Chondrocyte (in vitro differentiated cells): ENCODE data around the gene PTH1R. TPM values are rescaled to one million over a fixed set of nuclear protein-coding genes. Genes with fewer than 3 reads are reported as not detected.

Experiments used
- DNase-seq: peaks from one replicate; pipeline ENCODE4 v3.0.0; 2021; ENCODE audit warnings: mixed read lengths, low spot score
- H3K27ac Mint-ChIP-seq: one replicate; pipeline ENCODE4 v1.8.0; 2021; ENCODE audit warnings: mild to moderate bottlenecking, moderate library complexity, mixed read lengths; ENCODE audit not compliant: unreplicated experiment
- H3K27me3 Mint-ChIP-seq: 2 replicates; pipeline ENCODE4 v1.8.0; 2021; ENCODE audit warnings: low read depth, mixed read lengths
- H3K36me3 Mint-ChIP-seq: 2 replicates; pipeline ENCODE4 v1.8.0; 2021; ENCODE audit warnings: low read depth, mixed read lengths
- H3K4me1 Mint-ChIP-seq: 2 replicates; pipeline ENCODE4 v1.8.0; 2021; ENCODE audit warnings: low read depth, mild to moderate bottlenecking, mixed read lengths
- H3K4me3 Mint-ChIP-seq: one replicate; pipeline ENCODE4 v1.8.0; 2021; ENCODE audit warnings: mild to moderate bottlenecking, moderate library complexity, mixed read lengths; ENCODE audit not compliant: unreplicated experiment
- H3K9me3 Mint-ChIP-seq: 2 replicates; pipeline ENCODE4 v1.8.0; 2021; ENCODE audit warnings: low read depth, mixed read lengths
- total RNA-seq: library from RNA; stranded (reverse); gene quantifications from 3 replicates; pipeline ENCODE4 v1.2.1, GENCODE V29; 2021
- TF ChIP-seq, protein P1 (sequence below): fragments of 200-600 bp; sonication (generic); IDR thresholded peaks from 2 replicates; pipeline ENCODE4 v1.5.0; 2021; ENCODE audit warnings: antibody characterized with exemption, mild to moderate bottlenecking, moderate library complexity

The PTH1R gene
- total RNA-seq, 1 donor from 2014 or later = 3.1 TPM

DNA sequence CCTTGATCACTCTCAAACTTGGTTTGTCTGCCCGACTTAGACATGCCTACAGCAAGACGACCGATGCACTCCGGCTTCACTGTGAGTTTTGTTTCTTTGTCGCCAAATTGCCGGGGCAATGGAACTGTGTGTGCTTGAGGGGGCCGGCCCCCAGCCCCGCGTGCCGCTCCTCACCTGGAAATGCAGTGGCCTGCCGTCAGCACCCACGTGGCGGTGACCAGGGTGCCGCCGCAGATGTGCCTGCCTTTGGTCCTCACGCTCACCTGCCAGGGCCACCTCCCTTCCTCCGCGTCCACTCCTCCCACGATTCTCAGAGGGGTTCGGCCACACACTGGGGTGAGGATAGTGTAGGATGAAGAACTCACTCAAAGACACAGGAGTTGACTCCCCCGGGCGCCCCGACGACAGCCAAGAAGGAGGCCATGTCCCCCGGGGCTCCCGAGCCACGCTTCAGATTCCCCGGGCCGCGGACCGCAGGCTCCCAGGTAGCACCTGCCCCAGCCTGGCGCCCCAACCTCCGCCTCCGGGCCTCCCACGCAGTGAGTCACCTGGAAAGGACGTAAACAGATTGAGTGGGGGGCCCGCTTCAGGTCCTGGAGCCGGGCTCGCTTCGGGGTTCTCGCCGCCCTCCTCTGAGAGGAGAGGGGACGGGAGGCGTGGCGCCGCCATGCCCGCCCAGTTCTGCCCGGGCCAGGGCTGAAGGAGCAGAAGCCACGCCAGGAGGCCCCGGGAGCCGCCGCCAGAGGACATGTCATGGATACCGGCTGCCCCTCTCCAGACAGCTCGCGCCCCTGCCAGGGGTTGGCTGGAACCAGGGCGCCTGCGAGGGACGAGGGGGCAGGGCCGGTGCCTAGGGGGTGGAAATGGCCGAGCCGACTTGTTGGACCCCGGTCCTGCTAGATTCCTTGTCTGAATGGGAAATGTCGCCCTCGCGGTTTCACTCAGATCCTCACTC lies 43.9 kb upstream of the PTH1R start:
- peaks cover 19% of the 10 kb centered on the region for H3K9me3 Mint-ChIP-seq
- H3K4me3 Mint-ChIP-seq = no peak overlapping the region
- peaks cover 16% of the 10 kb centered on the region for H3K27me3 Mint-ChIP-seq
- DNase-seq = no peak
- peaks cover 7% of the 10 kb centered on the region for H3K36me3 Mint-ChIP-seq
- no peaks in the 10 kb centered on the region for H3K4me1 Mint-ChIP-seq
- H3K27ac Mint-ChIP-seq = no peak overlapping the region
- TF ChIP-seq, protein P1, sequence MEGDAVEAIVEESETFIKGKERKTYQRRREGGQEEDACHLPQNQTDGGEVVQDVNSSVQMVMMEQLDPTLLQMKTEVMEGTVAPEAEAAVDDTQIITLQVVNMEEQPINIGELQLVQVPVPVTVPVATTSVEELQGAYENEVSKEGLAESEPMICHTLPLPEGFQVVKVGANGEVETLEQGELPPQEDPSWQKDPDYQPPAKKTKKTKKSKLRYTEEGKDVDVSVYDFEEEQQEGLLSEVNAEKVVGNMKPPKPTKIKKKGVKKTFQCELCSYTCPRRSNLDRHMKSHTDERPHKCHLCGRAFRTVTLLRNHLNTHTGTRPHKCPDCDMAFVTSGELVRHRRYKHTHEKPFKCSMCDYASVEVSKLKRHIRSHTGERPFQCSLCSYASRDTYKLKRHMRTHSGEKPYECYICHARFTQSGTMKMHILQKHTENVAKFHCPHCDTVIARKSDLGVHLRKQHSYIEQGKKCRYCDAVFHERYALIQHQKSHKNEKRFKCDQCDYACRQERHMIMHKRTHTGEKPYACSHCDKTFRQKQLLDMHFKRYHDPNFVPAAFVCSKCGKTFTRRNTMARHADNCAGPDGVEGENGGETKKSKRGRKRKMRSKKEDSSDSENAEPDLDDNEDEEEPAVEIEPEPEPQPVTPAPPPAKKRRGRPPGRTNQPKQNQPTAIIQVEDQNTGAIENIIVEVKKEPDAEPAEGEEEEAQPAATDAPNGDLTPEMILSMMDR = no peak

DNA sequence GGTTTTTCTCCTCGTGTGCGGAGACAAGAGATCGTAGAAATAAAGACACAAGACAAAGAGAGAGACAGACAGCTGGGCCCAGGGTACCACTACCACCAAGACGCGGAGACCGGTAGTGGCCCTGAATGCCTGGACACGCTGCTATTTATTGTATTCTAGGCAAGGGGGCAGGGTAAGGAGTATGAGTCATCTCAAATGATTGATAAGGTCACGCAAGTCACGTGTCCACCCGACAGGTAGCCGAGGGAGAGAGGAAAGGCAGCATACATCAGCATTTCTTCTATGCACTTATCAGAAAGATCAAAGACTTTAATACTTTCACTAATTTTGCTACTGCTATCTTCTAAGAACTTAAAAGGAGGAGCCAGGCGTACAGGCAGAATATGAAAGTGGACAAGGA lies 42.5 kb upstream of the PTH1R start:
- Mint-ChIP-seq H3K4me1 (no peaks in the 10 kb centered on the region), H3K27me3 (peaks cover 13% of the 10 kb centered on the region), H3K4me3 (no peak overlapping the region), H3K9me3 (peaks cover 29% of the 10 kb centered on the region), H3K36me3 (peaks cover 12% of the 10 kb centered on the region), H3K27ac (no peak overlapping the region)
- DNase-seq = no peak
- TF ChIP-seq, protein P1 = no peak

DNA sequence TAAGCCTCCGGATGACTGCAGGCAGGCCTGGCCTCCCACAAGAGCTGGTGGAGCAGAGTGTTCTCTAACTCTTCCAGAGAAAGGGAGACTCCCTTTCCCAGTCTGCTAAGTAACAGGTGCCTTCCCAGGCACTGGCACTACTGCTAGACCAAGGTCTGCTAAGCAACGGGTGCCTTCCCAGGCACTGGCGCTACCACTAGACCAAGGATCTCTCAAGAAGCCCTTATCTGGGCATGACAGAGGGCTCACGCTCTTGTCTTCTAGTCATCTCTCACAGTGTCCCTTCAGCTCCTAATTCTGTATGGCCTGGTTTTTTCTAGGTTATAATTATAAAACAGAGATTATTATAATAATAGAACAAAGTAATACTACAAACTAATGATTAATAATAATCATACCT lies 42.0 kb upstream of the PTH1R start:
- no peak for DNase-seq
- Mint-ChIP-seq H3K9me3 (peaks cover 33% of the 10 kb centered on the region), H3K36me3 (peaks cover 14% of the 10 kb centered on the region), H3K27ac (no peak overlapping the region), H3K4me1 (no peaks in the 10 kb centered on the region), H3K4me3 (no peak overlapping the region), H3K27me3 (peaks cover 10% of the 10 kb centered on the region)
- TF ChIP-seq, protein P1 = no peak

DNA sequence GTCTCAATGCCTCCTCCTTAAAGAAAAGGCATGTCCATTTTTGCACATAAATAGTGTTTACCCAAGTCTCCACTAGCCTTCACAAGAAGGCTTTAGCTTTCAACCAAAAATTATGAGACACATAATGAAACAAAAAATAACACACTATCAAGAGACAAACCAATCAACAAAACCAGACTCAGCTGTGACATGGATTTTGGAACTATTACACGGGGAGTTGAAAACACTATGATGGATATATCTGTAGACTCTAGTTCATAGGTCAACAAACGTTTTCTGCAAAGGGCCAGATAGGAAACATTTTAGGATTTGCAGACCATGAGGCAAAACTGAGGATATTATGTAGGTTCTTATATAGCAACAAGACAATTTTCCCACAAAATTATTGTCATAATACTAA lies 39.2 kb upstream of the PTH1R start:
- TF ChIP-seq, protein P1 = no peak
- peaks cover 60% of the 10 kb centered on the region for H3K9me3 Mint-ChIP-seq
- H3K4me1 Mint-ChIP-seq = no peaks in the 10 kb centered on the region
- H3K27me3 Mint-ChIP-seq = peaks cover 2% of the 10 kb centered on the region
- no peak overlapping the region for H3K27ac Mint-ChIP-seq
- no peak overlapping the region for H3K4me3 Mint-ChIP-seq
- DNase-seq = no peak
- H3K36me3 Mint-ChIP-seq = peaks cover 22% of the 10 kb centered on the region

DNA sequence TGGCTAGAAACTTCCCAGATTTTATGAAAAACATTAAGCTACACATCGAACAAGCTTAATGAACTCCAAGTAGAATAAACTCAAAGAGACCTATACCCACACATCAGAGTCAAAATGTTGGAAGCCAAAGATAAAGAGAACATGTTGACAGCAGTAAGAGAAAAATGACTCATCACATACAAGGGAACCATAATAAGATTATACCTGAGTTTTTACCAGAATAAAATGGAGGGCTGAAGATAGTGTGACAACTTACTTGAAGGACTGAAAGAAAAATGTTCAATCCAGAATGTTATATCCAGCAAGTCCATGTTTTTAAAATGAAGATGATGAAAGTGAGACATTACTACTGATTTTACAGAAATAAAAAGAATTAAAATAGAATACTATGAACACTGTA lies 37.0 kb upstream of the PTH1R start:
- no peaks in the 10 kb centered on the region for H3K27me3 Mint-ChIP-seq
- no peak for DNase-seq
- peaks cover 60% of the 10 kb centered on the region for H3K9me3 Mint-ChIP-seq
- TF ChIP-seq, protein P1 = no peak
- no peak overlapping the region for H3K27ac Mint-ChIP-seq
- H3K4me3 Mint-ChIP-seq = no peak overlapping the region
- peaks cover 6% of the 10 kb centered on the region for H3K4me1 Mint-ChIP-seq
- peaks cover 22% of the 10 kb centered on the region for H3K36me3 Mint-ChIP-seq
